Measurements from ENCODE around the gene RNF4.

Gene RNF4

DNA sequence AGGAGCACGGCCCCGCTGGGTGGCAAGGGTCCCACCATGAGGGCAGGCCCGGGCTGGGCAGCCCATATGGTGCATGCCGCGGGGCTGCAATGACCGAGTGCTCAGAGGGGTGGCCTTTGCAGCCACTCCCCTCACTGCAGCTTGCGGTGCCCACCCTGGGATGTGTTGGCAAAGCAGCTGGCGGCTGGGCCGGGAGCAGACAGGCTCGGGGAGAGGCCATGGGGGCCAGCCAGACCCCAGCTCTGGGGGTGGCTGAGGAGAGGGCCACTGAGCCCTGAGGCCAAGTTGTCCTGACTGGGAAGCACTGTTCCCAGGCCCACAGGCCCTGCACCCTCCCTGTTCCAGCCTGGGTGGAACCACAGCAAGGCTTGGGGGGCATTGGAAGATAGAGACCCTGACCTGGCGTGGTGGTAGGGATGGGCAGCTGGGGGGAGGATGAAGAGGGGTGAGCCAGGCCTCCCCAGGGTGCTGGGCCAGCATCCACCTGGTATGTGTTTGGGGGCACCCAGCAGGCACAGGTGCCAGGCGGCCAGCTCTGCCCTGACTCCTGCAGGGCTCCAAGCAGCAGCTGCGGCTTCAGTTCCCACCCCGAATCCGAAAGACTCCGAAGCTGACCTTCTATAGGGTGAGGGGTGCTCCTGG is 18.4 kb upstream of the RNF4 start:
- Histone ChIP-seq H3K9me2 (replicated peaks; ENCODE audit: insufficient read depth, low read length) (no peaks in the 10 kb centered on the region), H3K79me2 (ENCODE audit: low read length) (no peaks in the 10 kb centered on the region), H3K9ac (ENCODE audit: low read length) (no peak overlapping the region), H3K9me3 (replicated peaks; ENCODE audit: insufficient read depth, low read length) (no peaks in the 10 kb centered on the region), H3K4me2 (ENCODE audit: low read depth, low read length) (no peak overlapping the region), H2AFZ (ENCODE audit: low read length) (no peak overlapping the region), H3K36me3 (replicated peaks; ENCODE audit: insufficient read depth, low read length) (no peaks in the 10 kb centered on the region), H3F3A (ENCODE audit: insufficient read depth, low read length) (no peaks in the 10 kb centered on the region), H3K4me3 (ENCODE audit: low read length) (no peak overlapping the region), H3K27ac (ENCODE audit: low read length) (no peak overlapping the region), H4K20me1 (ENCODE audit: insufficient read depth, low read length) (no peaks in the 10 kb centered on the region), H3K4me1 (ENCODE audit: low read length) (no peaks in the 10 kb centered on the region), H3K27me3 (replicated peaks; ENCODE audit: insufficient read depth, low read length) (peaks cover 8% of the 10 kb centered on the region; the same call in 1 of the 2 replicates)
- no peak for DNase-seq
- no peak for TF ChIP-seq EZH2 (optimal IDR thresholded peaks at IDR 0.05; ENCODE audit: low read depth, low read length)
- no peak for TF ChIP-seq EZH2phosphoT487 (IDR thresholded peaks at IDR 0.05; ENCODE audit: low read length)
- no peak for TF ChIP-seq CTCF (IDR thresholded peaks at IDR 0.05; ENCODE audit: low read length)

DNA sequence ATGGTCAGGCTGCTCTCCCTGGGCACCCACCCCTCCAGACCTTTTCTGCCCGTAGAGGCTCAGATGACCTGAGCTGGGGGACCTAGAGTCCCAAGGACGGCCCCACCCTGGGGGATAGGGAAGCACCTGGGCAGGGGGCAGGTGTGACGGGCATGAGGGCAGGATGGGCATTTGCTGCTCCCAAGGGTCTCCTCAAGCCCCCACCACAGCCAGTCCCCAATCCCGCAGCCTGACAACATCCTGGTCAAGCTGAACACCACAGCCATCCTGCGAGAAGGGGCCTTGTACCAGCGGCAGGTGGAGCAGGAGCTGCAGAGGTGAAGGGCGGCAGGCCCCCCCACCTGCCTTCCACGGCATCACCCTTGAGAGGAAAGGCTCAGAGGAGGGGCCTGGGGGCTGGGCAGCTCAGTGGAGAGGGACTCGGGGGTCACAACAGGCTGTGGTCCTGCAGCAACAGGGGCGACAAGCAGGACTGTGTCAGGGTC is 17.8 kb upstream of the RNF4 start:
- Histone ChIP-seq H3K9me3 (replicated peaks; ENCODE audit: insufficient read depth, low read length) (no peaks in the 10 kb centered on the region), H3K4me3 (ENCODE audit: low read length) (no peak overlapping the region), H3K27ac (ENCODE audit: low read length) (no peak overlapping the region), H3K9ac (ENCODE audit: low read length) (no peak overlapping the region), H3K79me2 (ENCODE audit: low read length) (no peaks in the 10 kb centered on the region), H3K4me2 (ENCODE audit: low read depth, low read length) (no peak overlapping the region), H3K4me1 (ENCODE audit: low read length) (no peaks in the 10 kb centered on the region), H2AFZ (ENCODE audit: low read length) (no peak overlapping the region), H3K36me3 (replicated peaks; ENCODE audit: insufficient read depth, low read length) (no peaks in the 10 kb centered on the region), H3K9me2 (replicated peaks; ENCODE audit: insufficient read depth, low read length) (no peaks in the 10 kb centered on the region), H4K20me1 (ENCODE audit: insufficient read depth, low read length) (no peaks in the 10 kb centered on the region), H3K27me3 (replicated peaks; ENCODE audit: insufficient read depth, low read length) (peaks cover 8% of the 10 kb centered on the region; the same call in 1 of the 2 replicates), H3F3A (ENCODE audit: insufficient read depth, low read length) (no peaks in the 10 kb centered on the region)
- DNase-seq, result no peak
- no peak for TF ChIP-seq EZH2phosphoT487 (IDR thresholded peaks at IDR 0.05; ENCODE audit: low read length)
- no peak for TF ChIP-seq EZH2 (optimal IDR thresholded peaks at IDR 0.05; ENCODE audit: low read depth, low read length)

DNA sequence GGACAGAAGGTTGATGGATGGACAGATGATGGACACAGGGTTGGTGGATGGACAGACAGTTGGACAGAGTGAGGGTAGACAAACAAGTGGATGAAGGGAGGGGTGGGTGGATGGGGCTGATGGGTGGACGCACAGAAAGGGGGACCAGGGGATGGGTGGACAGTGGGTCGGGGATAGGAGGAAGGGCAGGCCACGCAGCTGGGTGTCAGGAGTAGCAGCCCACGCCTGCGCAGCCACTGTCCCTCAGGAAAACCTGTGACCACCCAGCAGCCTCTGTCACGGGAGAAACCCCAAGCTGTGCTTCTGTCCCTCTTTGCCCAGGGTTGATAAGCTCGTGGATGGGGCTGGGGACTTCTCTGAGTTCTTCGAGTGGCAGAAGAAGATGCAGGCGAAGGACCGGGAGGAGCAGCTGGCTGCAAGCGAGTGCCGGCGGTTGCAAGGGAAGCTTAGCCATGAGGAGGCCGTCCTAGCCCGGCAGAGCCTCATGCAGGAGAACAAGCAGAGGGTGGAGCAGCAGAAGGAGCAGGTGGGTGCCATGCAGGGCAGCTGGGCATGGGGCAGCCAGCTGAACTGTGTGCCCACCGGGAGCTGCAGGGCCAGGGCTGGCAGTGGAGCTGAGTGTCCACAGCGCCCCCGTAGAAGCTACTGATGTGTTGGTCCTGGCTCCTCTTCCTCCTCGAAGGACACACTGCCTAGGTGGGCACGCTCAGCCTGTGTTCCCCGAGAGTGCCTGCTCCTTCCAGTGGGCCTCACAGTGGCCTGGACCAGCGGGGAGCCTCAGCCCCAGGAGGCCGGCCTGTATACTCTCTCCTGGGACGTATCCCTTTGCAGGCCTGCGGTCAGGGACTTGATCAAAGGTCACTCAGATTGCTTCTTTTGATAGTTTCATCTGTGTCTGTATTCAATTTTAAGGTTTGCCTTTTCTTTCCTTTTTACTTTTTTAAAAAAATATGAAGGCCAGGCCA is 16.8 kb upstream of the RNF4 start:
- Histone ChIP-seq H3K27me3 (replicated peaks; ENCODE audit: insufficient read depth, low read length) (peaks cover 8% of the 10 kb centered on the region; the same call in 1 of the 2 replicates), H3K4me2 (ENCODE audit: low read depth, low read length) (no peak overlapping the region), H2AFZ (ENCODE audit: low read length) (no peak overlapping the region), H3K27ac (ENCODE audit: low read length) (no peak overlapping the region), H3K9me2 (replicated peaks; ENCODE audit: insufficient read depth, low read length) (no peaks in the 10 kb centered on the region), H4K20me1 (ENCODE audit: insufficient read depth, low read length) (no peaks in the 10 kb centered on the region), H3K9me3 (replicated peaks; ENCODE audit: insufficient read depth, low read length) (no peaks in the 10 kb centered on the region), H3K4me1 (ENCODE audit: low read length) (no peaks in the 10 kb centered on the region), H3K36me3 (replicated peaks; ENCODE audit: insufficient read depth, low read length) (no peaks in the 10 kb centered on the region), H3K4me3 (ENCODE audit: low read length) (no peak overlapping the region), H3F3A (ENCODE audit: insufficient read depth, low read length) (no peaks in the 10 kb centered on the region), H3K79me2 (ENCODE audit: low read length) (no peaks in the 10 kb centered on the region), H3K9ac (ENCODE audit: low read length) (no peak overlapping the region)
- TF ChIP-seq EZH2 (optimal IDR thresholded peaks at IDR 0.05; ENCODE audit: low read depth, low read length) (no peak), EZH2phosphoT487 (IDR thresholded peaks at IDR 0.05; ENCODE audit: low read length) (no peak), CTCF (IDR thresholded peaks at IDR 0.05; ENCODE audit: low read length) (no peak)
- no peak for DNase-seq
